Measurements from ENCODE around the gene NR4A3.
"Not testable (repeated sequence)": the region's sequence is repeated elsewhere in the genome, so short reads cannot be mapped to it uniquely, and the experiment has no call there.

The NR4A3 gene

GRCh38 chr9:99835581-99835980 is 13.9 kb downstream of the NR4A3 start:
- no peak for DNase-seq

GRCh38 chr9:99840072-99840471 is 18.4 kb downstream of the NR4A3 start:
- no peak for DNase-seq

GRCh38 chr9:99845063-99845462 is 23.4 kb downstream of the NR4A3 start:
- DNase-seq: no peak

- no peak for DNase-seq
Measured at GRCh38 chr9:99848447-99848846, 26.8 kb downstream of the NR4A3 start.

- DNase-seq: no peak
Measured at GRCh38 chr9:99850736-99851499, 29.2 kb downstream of the NR4A3 start.

- no peak for DNase-seq
Measured at GRCh38 chr9:99851500-99851822, 29.8 kb downstream of the NR4A3 start.

GRCh38 chr9:99852617-99853016 is 30.9 kb downstream of the NR4A3 start:
- no peak for DNase-seq

GRCh38 chr9:99855467-99856176 is 33.9 kb downstream of the NR4A3 start:
- DNase-seq: no peak

- not testable (repeated sequence) for DNase-seq
Measured at GRCh38 chr9:99857576-99857975, 35.9 kb downstream of the NR4A3 start.

- DNase-seq: no peak
Measured at GRCh38 chr9:99858087-99858486, 36.4 kb downstream of the NR4A3 start.

- no peak for DNase-seq
Measured at GRCh38 chr9:99859243-99859980, 37.7 kb downstream of the NR4A3 start.

- no peak for DNase-seq
Measured at GRCh38 chr9:99860266-99860665, 38.6 kb downstream of the NR4A3 start.

GRCh38 chr9:99863955-99864354 is 42.3 kb downstream of the NR4A3 start:
- no peak for DNase-seq

GRCh38 chr9:99866398-99866797 is 44.7 kb downstream of the NR4A3 start:
- no peak for DNase-seq

- no peak for DNase-seq
Measured at GRCh38 chr9:99867536-99867935, 45.9 kb downstream of the NR4A3 start.

- DNase-seq: no peak
Measured at GRCh38 chr9:99867968-99868367, 46.3 kb downstream of the NR4A3 start.

GRCh38 chr9:99868845-99869244 is 47.2 kb downstream of the NR4A3 start:
- no peak for DNase-seq

GRCh38 chr9:99870126-99870525 is 48.4 kb downstream of the NR4A3 start:
- no peak for DNase-seq

GRCh38 chr9:99873531-99873930 is 51.8 kb downstream of the NR4A3 start:
- no peak for DNase-seq

GRCh38 chr9:99873943-99874584 is 52.4 kb downstream of the NR4A3 start:
- DNase-seq: no peak

- no peak for DNase-seq
Measured at GRCh38 chr9:99876190-99876589, 54.5 kb downstream of the NR4A3 start.

- no peak for DNase-seq
Measured at GRCh38 chr9:99878651-99879050, 57.0 kb downstream of the NR4A3 start.

GRCh38 chr9:99881769-99882168 is 60.1 kb downstream of the NR4A3 start:
- DNase-seq: no peak
